PC-3 (cell line): ENCODE measurements around the gene DPM2. TPM values are rescaled to one million over a fixed set of nuclear protein-coding genes. Genes with fewer than 3 reads are reported as not detected.

Experiments used
- ATAC-seq: fragments of 200-7000 bp; cut with Tn5 transposase; 2 replicates; pipeline ENCODE4 v1.9.1; 2020; ENCODE audit warnings: mild to moderate bottlenecking, moderate library complexity
- BruUV-seq: library from RNA; stranded (reverse); fragments of 400-500 nt; replicated peaks from 2 replicates; lab custom pipeline; 2021; lab: Mats Ljungman, UMichigan
- CTCF ChIA-PET: fragments of 300-600 bp; sonication (Branson Sonifier 250); formaldehyde crosslinking; loops from one replicate; lab custom pipeline; 2022; ENCODE audit warnings: antibody characterized with exemption; lab: Charles Lee
- POLR2A ChIA-PET: fragments of 300-600 bp; sonication (Branson Sonifier 250); formaldehyde crosslinking; loops from one replicate; lab custom pipeline; 2022; ENCODE audit warnings: antibody characterized with exemption; ENCODE audit not compliant: unreplicated experiment; lab: Charles Lee
- DNase-seq: peaks from one replicate; pipeline ENCODE4 v3.0.0-alpha.2; 2015
- H2AFZ ChIP-seq: fragments of 300-600 bp; sonication (generic); 2 replicates; pipeline ENCODE4 v1.6.0; 2016; ENCODE audit warnings: antibody characterized with exemption, low read length
- H3F3A ChIP-seq: fragments of 300-600 bp; sonication (generic); one replicate; pipeline ENCODE4 v1.6.0; 2017; ENCODE audit warnings: antibody characterized with exemption, low read length, control low read depth, mild to moderate bottlenecking; ENCODE audit not compliant: unreplicated experiment
- H3K27ac ChIP-seq: fragments of 300-600 bp; sonication (generic); 2 replicates; pipeline ENCODE4 v1.5.1; 2016; ENCODE audit warnings: mild to moderate bottlenecking, low read length
- H3K27me3 ChIP-seq: fragments of 300-600 bp; sonication (generic); 2 replicates; pipeline ENCODE4 v1.6.1; 2016; ENCODE audit warnings: low read length, mixed read lengths
- H3K36me3 ChIP-seq: fragments of 300-600 bp; sonication (generic); 2 replicates; pipeline ENCODE4 v1.6.1; 2016; ENCODE audit warnings: low read depth, mixed run types, low read length, mixed read lengths
- H3K4me1 ChIP-seq: fragments of 300-600 bp; sonication (generic); 2 replicates; pipeline ENCODE4 v1.5.1; 2016; ENCODE audit warnings: low read length; ENCODE audit not compliant: insufficient read depth
- H3K4me2 ChIP-seq: fragments of 300-600 bp; sonication (generic); 2 replicates; pipeline ENCODE4 v1.6.0; 2016; ENCODE audit warnings: low read length
- H3K4me3 ChIP-seq: fragments of 300-600 bp; sonication (generic); 2 replicates; pipeline ENCODE4 v1.5.1; 2016; ENCODE audit warnings: mild to moderate bottlenecking, low read length, mixed read lengths
- H3K79me2 ChIP-seq: fragments of 300-600 bp; sonication (generic); 2 replicates; pipeline ENCODE4 v1.6.1; 2017; ENCODE audit warnings: low read length, mixed read lengths
- H3K9ac ChIP-seq: fragments of 300-600 bp; sonication (generic); 2 replicates; pipeline ENCODE4 v1.6.0; 2016; ENCODE audit warnings: mild to moderate bottlenecking, low read length
- H3K9me2 ChIP-seq: fragments of 300-600 bp; sonication (generic); replicated peaks from 2 replicates; pipeline ENCODE4 v1.6.1; 2016; ENCODE audit warnings: mixed run types, low read length, mixed read lengths
- H3K9me3 ChIP-seq: fragments of 300-600 bp; sonication (generic); 2 replicates; pipeline ENCODE4 v1.6.1; 2016; ENCODE audit warnings: low read length, mixed read lengths
- H4K20me1 ChIP-seq: fragments of 300-600 bp; sonication (generic); 2 replicates; pipeline ENCODE4 v1.6.1; 2016; ENCODE audit warnings: low read length, mixed read lengths
- CTCF ChIP-seq: fragments of 300-600 bp; sonication (generic); conservative IDR thresholded peaks from 2 replicates; pipeline ENCODE4 v1.5.1; 2017; ENCODE audit warnings: antibody characterized with exemption, low read depth, mild to moderate bottlenecking, low read length
- EZH2 ChIP-seq: fragments of 300-600 bp; sonication (generic); IDR thresholded peaks from one replicate; pipeline ENCODE4 v1.6.1; 2017; ENCODE audit warnings: antibody characterized with exemption, mild to moderate bottlenecking, low read length; ENCODE audit not compliant: unreplicated experiment
- EZH2phosphoT487 ChIP-seq: fragments of 300-600 bp; sonication (generic); IDR thresholded peaks from 2 replicates; pipeline ENCODE4 v1.6.1; 2018; ENCODE audit warnings: mild to moderate bottlenecking, antibody characterized with exemption, low read length, borderline replicate concordance
- intact Hi-C: fragments of 100-400 bp; cut with micrococcal nuclease; formaldehyde crosslinking; loops from 2 replicates; pipeline ENCODE4 v1.9.0; 2023
- total RNA-seq: library from RNA; depleted of rRNA; stranded (reverse); fragments of >200 nt; gene quantifications from 2 replicates; pipeline ENCODE4 v1.2.3, GENCODE V29; 2014

DPM2 gene
- total RNA-seq, 1 experiment from 2014 or later, result 33.0 TPM

- Histone ChIP-seq H3K9me3 (no peaks in the 10 kb centered on the region), H3K79me2 (no peaks in the 10 kb centered on the region), H3K4me2 (no peak overlapping the region), H3K9me2 (no peaks in the 10 kb centered on the region), H3K9ac (no peak overlapping the region), H3K36me3 (no peaks in the 10 kb centered on the region), H3K27me3 (no peaks in the 10 kb centered on the region), H3K4me1 (peaks cover 32% of the 10 kb centered on the region), H3F3A (no peaks in the 10 kb centered on the region), H4K20me1 (no peaks in the 10 kb centered on the region), H3K27ac (no peak overlapping the region), H3K4me3 (no peak overlapping the region), H2AFZ (no peak overlapping the region)
- DNase-seq (no peak), ATAC-seq (no peak)
- intact Hi-C loops, result no loop called here
- ChIA-PET POLR2A (no interaction called here), CTCF (interaction anchor here (0.7 kb wide), 1 partner anchor 159 kb away, joined by 5 read pairs; no protein-coding TSS in a partner anchor)
- TF ChIP-seq EZH2phosphoT487, result no peak
- TF ChIP-seq CTCF, result no peak
- TF ChIP-seq EZH2, result no peak
- no TSS peak for BruUV-seq
Measured at GRCh38 chr9:127925959-127926905, 11.4 kb downstream of the DPM2 start.

GRCh38 chr9:127924736-127925444 lies 12.8 kb downstream of the DPM2 start:
- BruUV-seq, result no TSS peak
- H3K4me2 ChIP-seq, result no peak overlapping the region
- H3K9me3 ChIP-seq, result no peaks in the 10 kb centered on the region
- no peak for ATAC-seq
- no peaks in the 10 kb centered on the region for H3K36me3 ChIP-seq
- DNase-seq, result no peak
- no peak overlapping the region for H3K27ac ChIP-seq
- POLR2A ChIA-PET, result no interaction called here
- no peaks in the 10 kb centered on the region for H3F3A ChIP-seq
- H3K4me3 ChIP-seq, result no peak overlapping the region
- no peak for TF ChIP-seq EZH2phosphoT487
- no peak for TF ChIP-seq EZH2
- no peak for TF ChIP-seq CTCF
- no peak overlapping the region for H3K9ac ChIP-seq
- H3K4me1 ChIP-seq, result peaks cover 26% of the 10 kb centered on the region
- H3K79me2 ChIP-seq, result no peaks in the 10 kb centered on the region
- intact Hi-C loops, result loop anchor here (5.0 kb wide), 1 partner anchor 333 kb away; no protein-coding TSS in a partner anchor
- H2AFZ ChIP-seq, result no peak overlapping the region
- H4K20me1 ChIP-seq, result no peaks in the 10 kb centered on the region
- CTCF ChIA-PET, result no interaction called here
- no peaks in the 10 kb centered on the region for H3K9me2 ChIP-seq
- no peaks in the 10 kb centered on the region for H3K27me3 ChIP-seq
